GM21619 (cell line): ENCODE results near the gene ERCC4.
"Not testable (repeated sequence)": the region's sequence is repeated elsewhere in the genome, so short reads cannot be mapped to it uniquely, and the experiment has no call there.

Experiments
- ATAC-seq: cut with Tn5 transposase; IDR thresholded peaks from one replicate; pipeline ENCODE4 v1.9.1; 2021; ENCODE audit not compliant: unreplicated experiment

The ERCC4 gene

GRCh38 chr16:13919683-13920509, at the start of gene ERCC4:
Gene ERCC4 (plus strand): TSS chr16:13920154. CDS start chr16:13920166, 12 bp downstream.
- ATAC-seq = peak; percentile 96

- no peak for ATAC-seq
Observed at GRCh38 chr16:13873835-13874438, 46.0 kb upstream of the ERCC4 start.

- no peak for ATAC-seq
Observed at GRCh38 chr16:13875614-13876284, 44.2 kb upstream of the ERCC4 start.

- no peak for ATAC-seq
Observed at GRCh38 chr16:13883276-13883675, 36.7 kb upstream of the ERCC4 start.

GRCh38 chr16:13883881-13884280, 36.1 kb upstream of the ERCC4 start:
- ATAC-seq = no peak

GRCh38 chr16:13885700-13886099, 34.3 kb upstream of the ERCC4 start:
- ATAC-seq = no peak

- ATAC-seq = no peak
Observed at GRCh38 chr16:13886608-13887007, 33.3 kb upstream of the ERCC4 start.

- not testable (repeated sequence) for ATAC-seq
Observed at GRCh38 chr16:13889323-13889722, 30.6 kb upstream of the ERCC4 start.

GRCh38 chr16:13892301-13892700, 27.7 kb upstream of the ERCC4 start:
- no peak for ATAC-seq

- no peak for ATAC-seq
Observed at GRCh38 chr16:13895516-13895915, 24.4 kb upstream of the ERCC4 start.

- no peak for ATAC-seq
Observed at GRCh38 chr16:13896543-13897182, 23.3 kb upstream of the ERCC4 start.

GRCh38 chr16:13897806-13898205, 22.1 kb upstream of the ERCC4 start:
- no peak for ATAC-seq

GRCh38 chr16:13898233-13898632, 21.7 kb upstream of the ERCC4 start:
- ATAC-seq = no peak

- ATAC-seq = no peak
Observed at GRCh38 chr16:13902052-13902451, 17.9 kb upstream of the ERCC4 start.

GRCh38 chr16:13902677-13903076, 17.3 kb upstream of the ERCC4 start:
- no peak for ATAC-seq

- ATAC-seq = no peak
Observed at GRCh38 chr16:13904179-13904691, 15.7 kb upstream of the ERCC4 start.

GRCh38 chr16:13904822-13905221, 15.1 kb upstream of the ERCC4 start:
- ATAC-seq = not testable (repeated sequence)

- ATAC-seq = no peak
Observed at GRCh38 chr16:13906168-13907089, 13.5 kb upstream of the ERCC4 start.

- no peak for ATAC-seq
Observed at GRCh38 chr16:13907431-13907830, 12.5 kb upstream of the ERCC4 start.

GRCh38 chr16:13909069-13909468, 10.9 kb upstream of the ERCC4 start:
- ATAC-seq = no peak
